IPS-20b (cell line): ENCODE results near the gene PHC1.
"Not testable (repeated sequence)": the region's sequence is repeated elsewhere in the genome, so short reads cannot be mapped to it uniquely, and the experiment has no call there.

Experiments used
- H3K27ac ChIP-seq: one replicate; pipeline ENCODE4 v1.5.1; 2013; ENCODE audit warnings: low read length
- H3K27me3 ChIP-seq: 2 replicates; pipeline ENCODE4 v1.6.1; 2013; ENCODE audit warnings: mild to moderate bottlenecking, low read length, inconsistent platforms; ENCODE audit not compliant: insufficient read depth
- H3K36me3 ChIP-seq: 2 replicates; pipeline ENCODE4 v1.6.1; 2013; ENCODE audit warnings: low read depth, mild to moderate bottlenecking, inconsistent platforms, low read length, moderate library complexity; ENCODE audit not compliant: insufficient read depth
- H3K4me1 ChIP-seq: 2 replicates; pipeline ENCODE4 v1.6.1; 2013; ENCODE audit warnings: mild to moderate bottlenecking, control low read depth, inconsistent platforms, low read length, moderate library complexity; ENCODE audit not compliant: insufficient read depth
- H3K4me3 ChIP-seq: 2 replicates; pipeline ENCODE4 v1.5.1; 2013; ENCODE audit warnings: mild to moderate bottlenecking, low read length, inconsistent platforms
- H3K9ac ChIP-seq: 2 replicates; pipeline ENCODE4 v1.6.1; 2013; ENCODE audit warnings: low read depth, mild to moderate bottlenecking, inconsistent platforms, low read length, moderate library complexity
- H3K9me3 ChIP-seq: 2 replicates; pipeline ENCODE4 v1.6.1; 2013; ENCODE audit warnings: mild to moderate bottlenecking, low read depth, low read length, inconsistent platforms; ENCODE audit not compliant: insufficient read depth

PHC1 gene

DNA sequence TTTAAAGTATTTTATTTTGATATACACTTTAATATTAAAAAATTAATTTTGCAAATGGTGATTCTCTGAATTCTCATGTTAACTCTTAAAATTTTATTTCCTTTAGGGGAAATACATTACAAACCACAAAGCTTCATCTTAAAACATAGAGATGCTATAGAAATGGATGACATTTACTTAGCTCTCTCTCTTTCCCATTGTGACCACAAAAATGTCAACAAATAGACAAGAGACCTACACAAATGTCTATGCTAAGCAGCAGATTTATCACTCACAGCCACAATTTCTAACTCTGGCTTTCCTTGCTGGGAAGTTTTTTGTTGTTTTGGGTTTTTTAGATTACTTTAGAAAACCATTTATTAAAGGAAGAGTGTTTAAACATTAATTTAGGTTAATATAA lies 19.9 kb upstream of the PHC1 start:
- Histone ChIP-seq H3K4me1 (peaks cover 3% of the 10 kb centered on the region; the same call in 1 of the 2 replicates), H3K27ac (no peak overlapping the region), H3K27me3 (no peaks in the 10 kb centered on the region), H3K9me3 (no peaks in the 10 kb centered on the region), H3K4me3 (no peak overlapping the region), H3K9ac (no peak overlapping the region), H3K36me3 (no peaks in the 10 kb centered on the region)

GRCh38 chr12:8894986-8895385 lies 19.3 kb upstream of the PHC1 start:
- Histone ChIP-seq H3K4me3 (no peak overlapping the region), H3K27ac (no peak overlapping the region), H3K36me3 (no peaks in the 10 kb centered on the region), H3K9ac (no peak overlapping the region), H3K9me3 (no peaks in the 10 kb centered on the region), H3K27me3 (no peaks in the 10 kb centered on the region), H3K4me1 (peaks cover 3% of the 10 kb centered on the region; the same call in 1 of the 2 replicates)

DNA sequence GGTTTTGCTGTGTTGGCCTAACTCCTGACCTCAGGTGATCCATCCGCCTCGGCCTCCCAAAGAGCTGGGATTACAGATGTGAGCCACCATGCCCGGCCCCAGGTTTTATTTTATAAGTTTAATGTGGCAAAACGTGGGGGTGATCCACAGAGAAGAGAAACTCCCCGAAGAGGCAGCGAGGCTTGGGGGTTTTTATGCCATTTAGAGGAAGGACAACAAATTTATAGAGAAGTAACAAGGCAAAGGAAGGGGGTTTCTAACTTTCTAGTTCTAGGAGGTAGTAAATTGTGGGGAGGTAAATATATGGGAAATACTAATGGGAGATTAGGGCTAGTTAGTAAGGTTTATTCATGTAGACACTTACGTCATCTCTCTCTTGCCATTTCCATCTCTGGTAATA lies 17.2 kb upstream of the PHC1 start:
- no peak overlapping the region for H3K4me3 ChIP-seq
- no peaks in the 10 kb centered on the region for H3K27me3 ChIP-seq
- no peaks in the 10 kb centered on the region for H3K36me3 ChIP-seq
- H3K27ac ChIP-seq, result no peak overlapping the region
- H3K9ac ChIP-seq, result no peak overlapping the region
- peaks cover 5% of the 10 kb centered on the region; the same call in 1 of the 2 replicates for H3K9me3 ChIP-seq
- H3K4me1 ChIP-seq, result no peaks in the 10 kb centered on the region

GRCh38 chr12:8899830-8900229 lies 14.5 kb upstream of the PHC1 start:
- Histone ChIP-seq H3K9me3 (peaks cover 5% of the 10 kb centered on the region; the same call in 1 of the 2 replicates), H3K36me3 (no peaks in the 10 kb centered on the region), H3K27ac (no peak overlapping the region), H3K9ac (no peak overlapping the region), H3K4me1 (no peaks in the 10 kb centered on the region; the same call in 1 of the 2 replicates), H3K27me3 (no peaks in the 10 kb centered on the region), H3K4me3 (no peak overlapping the region)

DNA sequence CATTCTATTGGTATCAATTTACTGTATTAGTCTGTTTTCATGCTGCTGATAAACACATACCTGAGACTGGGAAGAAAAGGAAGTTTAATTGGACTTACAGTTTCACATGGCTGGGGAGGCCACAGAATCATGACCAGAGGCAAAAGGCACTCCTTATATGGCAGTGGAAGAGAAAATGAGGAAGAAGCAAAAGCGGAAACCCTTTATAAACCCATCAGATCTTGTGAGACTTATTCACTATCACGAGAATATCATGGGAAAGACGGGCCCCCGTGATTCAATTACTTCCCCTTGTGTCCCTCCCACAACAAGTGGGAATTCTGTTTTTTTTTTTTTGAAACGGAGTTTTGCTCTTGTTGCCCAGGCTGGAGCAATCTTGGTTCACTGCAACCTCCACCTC lies 11.6 kb upstream of the PHC1 start:
- peaks cover 13% of the 10 kb centered on the region; the same call in 1 of the 2 replicates for H3K4me1 ChIP-seq
- H3K9ac ChIP-seq, H3K27ac ChIP-seq, H3K36me3 ChIP-seq, H3K27me3 ChIP-seq, H3K4me3 ChIP-seq, H3K9me3 ChIP-seq: not testable (repeated sequence)

GRCh38 chr12:8903646-8904045 lies 10.7 kb upstream of the PHC1 start:
- H3K27ac ChIP-seq, result no peak overlapping the region
- no peak overlapping the region for H3K4me3 ChIP-seq
- H3K4me1 ChIP-seq, result peaks cover 13% of the 10 kb centered on the region; the same call in 1 of the 2 replicates
- peaks cover 5% of the 10 kb centered on the region; the same call in 1 of the 2 replicates for H3K9me3 ChIP-seq
- no peak overlapping the region for H3K9ac ChIP-seq
- no peaks in the 10 kb centered on the region for H3K36me3 ChIP-seq
- H3K27me3 ChIP-seq, result no peaks in the 10 kb centered on the region

GRCh38 chr12:8904665-8905064 lies 9.6 kb upstream of the PHC1 start:
- Histone ChIP-seq H3K36me3 (no peaks in the 10 kb centered on the region), H3K9me3 (peaks cover 5% of the 10 kb centered on the region; the same call in 1 of the 2 replicates), H3K4me3 (no peak overlapping the region), H3K27ac (no peak overlapping the region), H3K9ac (peak overlapping the region; percentile 45; the same call in 1 of the 2 replicates), H3K4me1 (peaks cover 13% of the 10 kb centered on the region; the same call in 1 of the 2 replicates), H3K27me3 (no peaks in the 10 kb centered on the region)

GRCh38 chr12:8905546-8905945 lies 8.8 kb upstream of the PHC1 start:
- no peak overlapping the region for H3K4me3 ChIP-seq
- peaks cover 4% of the 10 kb centered on the region; the same call in 1 of the 2 replicates for H3K9me3 ChIP-seq
- H3K36me3 ChIP-seq, result no peaks in the 10 kb centered on the region
- no peaks in the 10 kb centered on the region for H3K27me3 ChIP-seq
- H3K4me1 ChIP-seq, result peaks cover 21% of the 10 kb centered on the region; the same call in 1 of the 2 replicates
- peak overlapping the region; percentile 50 for H3K27ac ChIP-seq
- H3K9ac ChIP-seq, result peak overlapping the region; percentile 52; the same call in 1 of the 2 replicates

DNA sequence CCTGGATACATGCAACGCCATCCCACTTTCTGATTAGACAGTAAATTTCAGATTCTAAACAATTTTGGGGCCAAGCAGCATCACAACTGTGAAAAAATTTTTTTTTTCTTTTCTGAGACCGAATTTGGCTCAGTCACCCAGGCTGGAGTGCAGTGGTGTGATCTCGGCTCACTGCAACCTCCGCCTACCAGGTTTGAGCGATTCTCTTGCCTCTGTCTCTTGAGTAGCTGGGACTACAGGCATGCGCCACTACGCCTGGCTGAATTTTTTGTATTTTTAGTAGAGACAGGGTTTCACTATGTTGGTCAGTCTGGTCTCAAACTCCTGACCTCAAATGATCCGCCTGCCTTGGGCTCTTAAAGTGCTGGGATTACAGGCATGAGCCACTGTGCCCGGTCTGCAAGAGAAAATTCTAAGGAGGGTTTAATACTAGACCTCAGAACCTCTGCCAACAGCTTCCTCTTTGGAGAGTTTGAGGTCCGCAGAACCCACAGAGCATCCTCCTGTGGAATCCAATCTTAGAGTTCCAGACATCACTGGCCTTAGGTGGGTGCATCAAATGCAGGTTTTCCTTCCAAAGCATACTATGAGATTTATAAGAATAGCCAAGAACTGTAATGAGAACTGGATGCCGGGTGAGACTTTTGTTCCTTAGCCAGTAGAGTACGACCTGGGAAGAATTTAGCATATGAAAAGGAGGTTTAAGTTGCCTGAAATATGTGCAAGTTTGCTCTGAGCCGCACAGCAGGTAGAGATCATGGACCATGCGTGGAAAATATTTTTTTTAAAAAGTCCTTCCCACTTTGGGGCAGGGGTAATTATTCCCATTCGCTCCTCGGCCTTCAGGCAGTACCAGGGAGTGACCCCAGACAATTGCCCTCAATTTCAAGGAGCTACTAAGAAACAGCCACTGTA lies 7.8 kb upstream of the PHC1 start:
- Histone ChIP-seq H3K4me3 (no peak overlapping the region), H3K27ac (peak overlapping the region; percentile 50), H3K36me3 (no peaks in the 10 kb centered on the region), H3K4me1 (peaks cover 30% of the 10 kb centered on the region), H3K27me3 (no peaks in the 10 kb centered on the region), H3K9ac (peak overlapping the region; percentile 52; the same call in 1 of the 2 replicates), H3K9me3 (no peaks in the 10 kb centered on the region; the same call in 1 of the 2 replicates)

- Histone ChIP-seq H3K27me3 (no peaks in the 10 kb centered on the region), H3K4me1 (peaks cover 37% of the 10 kb centered on the region), H3K36me3 (no peaks in the 10 kb centered on the region), H3K4me3 (no peak overlapping the region), H3K9me3 (no peaks in the 10 kb centered on the region), H3K9ac (peak overlapping the region; percentile 52; the same call in 1 of the 2 replicates), H3K27ac (peak overlapping the region; percentile 50)
Observed at GRCh38 chr12:8907513-8907912, 6.8 kb upstream of the PHC1 start.

DNA sequence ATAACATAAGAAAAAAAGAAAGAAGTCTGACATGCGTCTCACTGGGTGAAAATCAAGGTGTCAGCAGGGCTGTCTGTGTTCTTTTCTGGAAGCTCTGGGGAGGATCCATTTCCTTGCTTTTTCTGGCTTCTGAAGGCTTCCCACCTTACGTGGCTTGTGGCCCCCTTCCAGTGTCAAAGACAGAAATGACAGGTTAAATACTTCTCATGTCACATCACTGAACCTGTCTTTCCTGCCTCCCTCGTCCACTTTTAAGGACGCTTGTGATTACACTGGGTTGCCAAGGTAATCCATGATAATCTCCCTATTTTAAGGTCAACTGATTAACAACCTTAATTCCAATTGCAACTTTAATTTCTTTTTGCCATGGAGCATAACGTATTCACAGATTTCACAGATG lies 4.6 kb upstream of the PHC1 start:
- Histone ChIP-seq H3K27ac (peak overlapping the region; percentile 97), H3K36me3 (no peaks in the 10 kb centered on the region), H3K9me3 (no peaks in the 10 kb centered on the region), H3K4me1 (peaks cover 48% of the 10 kb centered on the region), H3K27me3 (no peaks in the 10 kb centered on the region), H3K9ac (peak overlapping the region; percentile 95; the same call in 1 of the 2 replicates), H3K4me3 (no peak overlapping the region)
